Psoas muscle (tissue), 8 donors: ENCODE measurements around the gene ADAM15. TPM values are rescaled to one million over a fixed set of nuclear protein-coding genes. Genes with fewer than 3 reads are reported as not detected.

Experiments used
- ATAC-seq, 4 donors: fragments of 200-7000 bp; cut with Tn5 transposase; one replicate each; pipeline ENCODE4 v1.9.1; 2020; ENCODE audit warnings: moderate library complexity in 3 of 4, mild to moderate bottlenecking in 2 of 4
- DNase-seq, 2 donors: peaks; one replicate each; pipeline ENCODE4 v3.0.0-alpha.2; 2020
- H3K27ac ChIP-seq: fragments of 200-600 bp; one replicate; pipeline ENCODE4 v1.8.0; 2022
- H3K27me3 ChIP-seq, 3 donors: fragments of 200-600 bp in 1 of 3; one replicate each; pipeline versions ENCODE4 v1.6.1 to v1.8.0; 2013 to 2022; ENCODE audit warnings: low read length in 2 of 3, mild to moderate bottlenecking in 2 of 3, moderate library complexity in 1 of 3; ENCODE audit not compliant: insufficient read depth in 3 of 3
- H3K36me3 ChIP-seq, 2 donors: fragments of 200-600 bp in 1 of 2; one replicate each; pipeline versions ENCODE4 v1.6.1 to v1.8.0; 2013 to 2022; ENCODE audit warnings: low read depth in 1 of 2, mild to moderate bottlenecking in 1 of 2, moderate library complexity in 1 of 2; ENCODE audit not compliant: insufficient read depth in 1 of 2
- H3K4me1 ChIP-seq: fragments of 200-600 bp; one replicate; pipeline ENCODE4 v1.8.0; 2022
- H3K4me3 ChIP-seq: fragments of 200-600 bp; one replicate; pipeline ENCODE4 v1.8.0; 2022; ENCODE audit warnings: mild to moderate bottlenecking
- H3K9me3 ChIP-seq: fragments of 200-600 bp; one replicate; pipeline ENCODE4 v1.8.0; 2022
- WGBS, 3 donors: extraction: QIAGEN DNeasy Blood & Tissue Kit; methylation state at CpG; one replicate each; pipeline versions ENCODE4 v1.1.6 to v1.1.7; 2013; 5-methylcytosine and 5-hydroxymethylcytosine counted together
- intact Hi-C, 2 donors: fragments of 100-400 bp; cut with DNase I; formaldehyde crosslinking; loops; one replicate each; pipeline versions ENCODE4 v1.11.0 to v1.14.2; 2022
- polyA plus RNA-seq, 3 donors: library from polyadenylated mRNA; stranded (reverse); fragments of 200-250 nt; gene quantifications; one replicate each; pipeline ENCODE4 v1.2.3, GENCODE V29; 2013
- total RNA-seq, 4 donors: library from RNA; stranded (reverse); fragmentation: NEBNext Ultra II Directional in 2 of 4; extraction: Animal tissue kit (Norgen Biotek cat#: 25700) in 2 of 4; gene quantifications; one replicate each; pipeline versions ENCODE4 v1.2.1 to v1.2.4, GENCODE V29; 2021 to 2023
- TF ChIP-seq, protein P1 (sequence below): fragments of 200-600 bp; IDR thresholded peaks from one replicate; pipeline ENCODE4 v1.8.0; 2022; ENCODE audit warnings: antibody characterized with exemption
- donor health status: healthy with polysubstance abuse.
- donor health status: DM: no; HTN: no; CAD: no; lungs with moderate emphysema.
- donor health status: Bipolar disorder and iron deficiency.
- donor health status: healthy.
- donor health status: DM: yes; HTN: yes; CAD: no.
- donor health status: DM: no; HTN: no; CAD: no.
- donor health status: DM: no; HTN: no; CAD: no.
- donor health status: DM: yes; HTN: yes; CAD: no.

The ADAM15 gene
- total and polyA plus RNA-seq, 7 donors, result 33.2 to 50.9 (median 45.4) TPM

DNA sequence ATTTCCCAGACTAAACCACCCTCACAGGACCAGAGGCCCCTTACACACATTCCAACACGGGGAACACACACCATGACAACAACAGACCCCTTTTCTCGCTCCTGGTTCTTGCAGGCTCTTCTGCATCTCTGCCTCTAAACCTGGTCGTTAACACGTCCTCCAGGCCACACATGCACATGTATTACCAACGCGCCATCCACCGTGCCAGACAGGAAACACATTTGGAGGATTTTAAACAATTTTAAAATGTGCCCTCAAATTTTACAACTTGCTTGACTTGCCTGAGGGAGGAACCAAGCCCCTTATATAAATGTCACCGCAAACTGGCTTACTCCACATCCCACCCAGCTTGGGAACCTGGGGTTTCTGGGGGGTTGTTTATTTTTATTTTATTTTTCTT is 59.7 kb downstream of the ADAM15 start:
- TF ChIP-seq, protein P1, sequence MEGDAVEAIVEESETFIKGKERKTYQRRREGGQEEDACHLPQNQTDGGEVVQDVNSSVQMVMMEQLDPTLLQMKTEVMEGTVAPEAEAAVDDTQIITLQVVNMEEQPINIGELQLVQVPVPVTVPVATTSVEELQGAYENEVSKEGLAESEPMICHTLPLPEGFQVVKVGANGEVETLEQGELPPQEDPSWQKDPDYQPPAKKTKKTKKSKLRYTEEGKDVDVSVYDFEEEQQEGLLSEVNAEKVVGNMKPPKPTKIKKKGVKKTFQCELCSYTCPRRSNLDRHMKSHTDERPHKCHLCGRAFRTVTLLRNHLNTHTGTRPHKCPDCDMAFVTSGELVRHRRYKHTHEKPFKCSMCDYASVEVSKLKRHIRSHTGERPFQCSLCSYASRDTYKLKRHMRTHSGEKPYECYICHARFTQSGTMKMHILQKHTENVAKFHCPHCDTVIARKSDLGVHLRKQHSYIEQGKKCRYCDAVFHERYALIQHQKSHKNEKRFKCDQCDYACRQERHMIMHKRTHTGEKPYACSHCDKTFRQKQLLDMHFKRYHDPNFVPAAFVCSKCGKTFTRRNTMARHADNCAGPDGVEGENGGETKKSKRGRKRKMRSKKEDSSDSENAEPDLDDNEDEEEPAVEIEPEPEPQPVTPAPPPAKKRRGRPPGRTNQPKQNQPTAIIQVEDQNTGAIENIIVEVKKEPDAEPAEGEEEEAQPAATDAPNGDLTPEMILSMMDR, result no peak
- H3K9me3 ChIP-seq, result no peaks in the 10 kb centered on the region
- H3K27ac ChIP-seq, result no peak overlapping the region
- 68 to 74% (median 69%) methylated on average over 8 of the region's 8 CpGs for WGBS, 3 donors
- no peaks in the 10 kb centered on the region for H3K4me1 ChIP-seq
- H3K27me3 ChIP-seq, result no peaks in the 10 kb centered on the region
- H3K4me3 ChIP-seq, result no peak overlapping the region
- DNase-seq, result no peak
- no peaks in the 10 kb centered on the region for H3K36me3 ChIP-seq
- no peak for ATAC-seq
- intact Hi-C loops, result no loop called here

Other genes with a start within 250 kb of the ADAM15 start
- gene KCNN3, start 181.0 kb upstream of the ADAM15 start, total RNA-seq, result 10 to 100 TPM; 11.8 to 60.9 (median 17.4) TPM
- 1 to 10 TPM; 2.5 to 7.5 (median 3.7) TPM for gene KCNN3, start 181.0 kb upstream of the ADAM15 start, polyA plus RNA-seq
- gene PMVK, start 114.6 kb upstream of the ADAM15 start, total RNA-seq, result 10 to 100 TPM; 17.0 to 30.5 (median 22.3) TPM
- 10 to 100 TPM; 23.3 to 35.6 (median 30.5) TPM for gene PMVK, start 114.6 kb upstream of the ADAM15 start, polyA plus RNA-seq
- gene PBXIP1, start 95.2 kb upstream of the ADAM15 start, total RNA-seq, result 100 to 1,000 TPM in 2 of 4 donors, 10 to 100 TPM in 2; 76.5 to 149 (median 104) TPM
- gene PBXIP1, start 95.2 kb upstream of the ADAM15 start, polyA plus RNA-seq, result 10 to 100 TPM; 13.6 to 79.6 (median 54.8) TPM
- gene PYGO2, start 89.5 kb upstream of the ADAM15 start, total RNA-seq, result 10 to 100 TPM; 14.5 to 23.0 (median 17.4) TPM
- 10 to 100 TPM; 13.1 to 24.0 (median 14.5) TPM for gene PYGO2, start 89.5 kb upstream of the ADAM15 start, polyA plus RNA-seq
- gene SHC1, start 80.6 kb upstream of the ADAM15 start, total RNA-seq, result 10 to 100 TPM; 52.3 to 87.2 (median 82.8) TPM
- gene SHC1, start 80.6 kb upstream of the ADAM15 start, polyA plus RNA-seq, result 10 to 100 TPM; 33.2 to 67.3 (median 43.8) TPM
- gene CKS1B, start 76.6 kb upstream of the ADAM15 start, total RNA-seq, result 10 to 100 TPM in 1 of 4 donors, 1 to 10 TPM in 3; 5.5 to 13.8 (median 6.9) TPM
- gene CKS1B, start 76.6 kb upstream of the ADAM15 start, polyA plus RNA-seq, result 10 to 100 TPM; 12.1 to 48.1 (median 30.1) TPM
- 10 to 100 TPM; 24.5 to 39.4 (median 30.4) TPM for gene FLAD1, start 68.0 kb upstream of the ADAM15 start, total RNA-seq
- gene FLAD1, start 68.0 kb upstream of the ADAM15 start, polyA plus RNA-seq, result 10 to 100 TPM; 32.4 to 52.7 (median 51.6) TPM
- gene LENEP, start 57.7 kb upstream of the ADAM15 start, total RNA-seq, result not detected
- not detected for gene LENEP, start 57.7 kb upstream of the ADAM15 start, polyA plus RNA-seq
- 10 to 100 TPM; 34.6 to 97.9 (median 70.9) TPM for gene ZBTB7B, start 48.5 kb upstream of the ADAM15 start, total RNA-seq
- 10 to 100 TPM; 20.2 to 55.5 (median 48.7) TPM for gene ZBTB7B, start 48.5 kb upstream of the ADAM15 start, polyA plus RNA-seq
- under 1 TPM in 2 of 4 donors, not detected in 2; 0.19 to 0.56 TPM for gene DCST2, start 17.5 kb upstream of the ADAM15 start, total RNA-seq
- gene DCST2, start 17.5 kb upstream of the ADAM15 start, polyA plus RNA-seq, result under 1 TPM; 0.04 to 0.38 (median 0.07) TPM
- under 1 TPM in 2 of 4 donors, not detected in 2; 0.12 to 0.34 TPM for gene DCST1, start 17.5 kb upstream of the ADAM15 start, total RNA-seq
- gene DCST1, start 17.5 kb upstream of the ADAM15 start, polyA plus RNA-seq, result not detected
- 1 to 10 TPM in 1 of 4 donors, under 1 TPM in 3; 0.69 to 1.1 (median 0.77) TPM for gene EFNA4, start 12.4 kb downstream of the ADAM15 start, total RNA-seq
- gene EFNA4, start 12.4 kb downstream of the ADAM15 start, polyA plus RNA-seq, result 1 to 10 TPM in 2 of 3 donors, under 1 TPM in 1; 0.39 to 1.3 (median 1.2) TPM
- under 1 TPM in 3 of 4 donors, not detected in 1; 0.32 to 0.69 (median 0.57) TPM for gene EFNA3, start 27.5 kb downstream of the ADAM15 start, total RNA-seq
- under 1 TPM; 0.17 to 1.00 (median 0.39) TPM for gene EFNA3, start 27.5 kb downstream of the ADAM15 start, polyA plus RNA-seq
- 10 to 100 TPM; 11.4 to 42.6 (median 33.0) TPM for gene EFNA1, start 76.6 kb downstream of the ADAM15 start, total RNA-seq
- 10 to 100 TPM in 2 of 3 donors, 1 to 10 TPM in 1; 5.5 to 15.0 (median 12.4) TPM for gene EFNA1, start 76.6 kb downstream of the ADAM15 start, polyA plus RNA-seq
- gene SLC50A1, start 84.5 kb downstream of the ADAM15 start, total RNA-seq, result 1 to 10 TPM; 6.7 to 8.4 (median 7.8) TPM
- 10 to 100 TPM in 2 of 3 donors, 1 to 10 TPM in 1; 7.5 to 16.2 (median 10.8) TPM for gene SLC50A1, start 84.5 kb downstream of the ADAM15 start, polyA plus RNA-seq
- 10 to 100 TPM; 47.0 to 54.5 (median 50.0) TPM for gene DPM3, start 89.2 kb downstream of the ADAM15 start, total RNA-seq
- gene DPM3, start 89.2 kb downstream of the ADAM15 start, polyA plus RNA-seq, result 100 to 1,000 TPM; 110 to 123 (median 122) TPM
- 100 to 1,000 TPM; 115 to 152 (median 118) TPM for gene KRTCAP2, start 122.0 kb downstream of the ADAM15 start, total RNA-seq
- 100 to 1,000 TPM; 137 to 171 (median 149) TPM for gene KRTCAP2, start 122.0 kb downstream of the ADAM15 start, polyA plus RNA-seq
- gene TRIM46, start 122.5 kb downstream of the ADAM15 start, total RNA-seq, result under 1 TPM in 2 of 4 donors, not detected in 2; 0.15 to 0.16 TPM
- gene TRIM46, start 122.5 kb downstream of the ADAM15 start, polyA plus RNA-seq, result under 1 TPM in 2 of 3 donors, not detected in 1; 0.03 TPM
- 1 to 10 TPM; 3.1 to 8.1 (median 4.5) TPM for gene THBS3, start 156.6 kb downstream of the ADAM15 start, total RNA-seq
- gene THBS3, start 156.6 kb downstream of the ADAM15 start, polyA plus RNA-seq, result 1 to 10 TPM; 2.8 to 3.5 (median 2.8) TPM
- 10 to 100 TPM in 3 of 4 donors, 1 to 10 TPM in 1; 8.1 to 17.7 (median 14.0) TPM for gene MTX1, start 157.4 kb downstream of the ADAM15 start, total RNA-seq
- 10 to 100 TPM; 25.8 to 47.1 (median 27.4) TPM for gene MTX1, start 157.4 kb downstream of the ADAM15 start, polyA plus RNA-seq
- gene ENTREP3, start 204.2 kb downstream of the ADAM15 start, total RNA-seq, result 10 to 100 TPM; 20.6 to 28.8 (median 23.8) TPM
- gene ENTREP3, start 204.2 kb downstream of the ADAM15 start, polyA plus RNA-seq, result 10 to 100 TPM; 17.6 to 61.3 (median 21.2) TPM
- 10 to 100 TPM; 49.5 to 70.7 (median 57.2) TPM for gene SCAMP3, start 211.0 kb downstream of the ADAM15 start, total RNA-seq
- gene SCAMP3, start 211.0 kb downstream of the ADAM15 start, polyA plus RNA-seq, result 100 to 1,000 TPM in 2 of 3 donors, 10 to 100 TPM in 1; 75.0 to 159 (median 108) TPM
- 10 to 100 TPM; 11.7 to 28.5 (median 22.7) TPM for gene CLK2, start 222.2 kb downstream of the ADAM15 start, total RNA-seq
- 10 to 100 TPM; 15.2 to 20.9 (median 15.3) TPM for gene CLK2, start 222.2 kb downstream of the ADAM15 start, polyA plus RNA-seq
- under 1 TPM in 3 of 4 donors, not detected in 1; 0.27 to 0.82 (median 0.32) TPM for gene HCN3, start 226.1 kb downstream of the ADAM15 start, total RNA-seq
- gene HCN3, start 226.1 kb downstream of the ADAM15 start, polyA plus RNA-seq, result under 1 TPM; 0.38 to 0.97 (median 0.52) TPM